GM21447 (cell line): ENCODE data around the gene NDST3.
"Not testable (repeated sequence)": the region's sequence is repeated elsewhere in the genome, so short reads cannot be mapped to it uniquely, and the experiment has no call there.

ENCODE experiments used
- ATAC-seq: cut with Tn5 transposase; IDR thresholded peaks from one replicate; pipeline ENCODE4 v1.9.1; 2021; ENCODE audit not compliant: unreplicated experiment

The NDST3 gene

DNA sequence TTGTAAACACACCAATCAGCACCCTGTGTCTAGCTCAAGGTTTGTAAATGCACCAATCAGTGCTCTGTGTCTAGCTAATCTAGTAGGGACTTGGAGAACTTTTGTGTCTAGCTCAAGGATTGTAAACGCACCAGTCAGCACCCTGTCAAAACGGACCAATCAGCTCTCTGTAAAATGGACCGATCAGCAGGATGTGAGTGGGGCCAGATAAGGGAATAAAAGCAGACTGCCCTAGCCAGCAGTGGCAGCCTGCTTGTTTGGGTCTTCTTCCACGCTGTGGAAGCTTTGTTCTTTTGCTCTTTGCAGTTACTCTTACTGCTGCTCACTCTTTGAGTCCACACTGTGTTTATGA is 231.8 kb downstream of the NDST3 start:
- ATAC-seq = not testable (repeated sequence)

DNA sequence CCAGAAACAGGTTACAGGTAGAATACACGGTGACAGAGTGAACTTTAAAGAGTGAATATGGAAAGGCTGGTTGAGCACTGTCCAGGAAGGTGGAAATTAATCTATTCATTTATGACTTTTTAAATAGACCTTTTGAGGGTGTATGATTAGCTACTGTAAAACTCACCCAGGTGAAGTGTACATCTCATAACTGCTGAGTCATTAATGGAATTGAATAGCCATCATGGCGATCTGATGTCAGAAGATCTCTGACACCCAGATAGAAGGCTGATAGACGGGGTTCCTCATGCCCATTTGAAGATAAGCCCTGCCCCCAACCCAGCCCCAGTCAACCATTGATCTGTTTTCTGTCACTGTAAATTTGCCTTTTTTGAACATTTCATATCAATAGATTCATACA is 234.5 kb downstream of the NDST3 start:
- no peak for ATAC-seq

DNA sequence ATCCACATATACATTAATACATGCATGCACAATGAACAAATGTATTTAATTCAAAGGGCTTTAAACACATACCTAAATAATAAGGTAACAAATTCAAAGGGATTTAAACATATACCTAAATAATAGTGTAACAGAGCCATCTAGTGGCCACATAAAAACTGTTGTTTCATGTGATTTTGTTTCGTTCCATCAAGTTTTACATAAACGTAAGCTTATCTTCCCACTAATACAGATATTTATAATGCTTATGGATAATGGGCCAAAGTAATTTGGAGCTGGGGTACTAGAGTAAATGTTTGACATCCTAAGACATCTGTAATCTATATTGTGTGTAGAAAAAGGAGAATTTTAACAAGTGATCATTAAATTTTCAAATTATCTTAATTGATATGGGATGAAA is 236.2 kb downstream of the NDST3 start:
- peak; percentile 56 for ATAC-seq

DNA sequence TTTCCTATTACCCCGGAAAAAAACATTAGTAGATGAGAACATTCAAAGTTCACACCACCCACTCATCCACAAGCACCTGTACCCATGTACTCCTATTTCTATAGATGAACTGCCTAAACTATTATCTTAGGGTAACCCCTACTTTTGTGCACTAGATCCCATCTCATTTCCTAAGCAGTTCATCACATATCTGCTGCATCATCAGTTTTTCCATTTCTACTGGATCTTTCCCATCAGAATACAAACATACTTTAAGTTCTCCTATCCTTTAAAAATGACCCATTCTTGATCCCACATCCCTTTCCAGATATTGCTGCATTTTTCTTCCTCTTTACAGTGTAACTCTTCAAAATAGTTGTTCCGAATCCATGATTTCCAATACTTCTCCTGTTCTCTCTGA is 237.5 kb downstream of the NDST3 start:
- ATAC-seq = no peak

DNA sequence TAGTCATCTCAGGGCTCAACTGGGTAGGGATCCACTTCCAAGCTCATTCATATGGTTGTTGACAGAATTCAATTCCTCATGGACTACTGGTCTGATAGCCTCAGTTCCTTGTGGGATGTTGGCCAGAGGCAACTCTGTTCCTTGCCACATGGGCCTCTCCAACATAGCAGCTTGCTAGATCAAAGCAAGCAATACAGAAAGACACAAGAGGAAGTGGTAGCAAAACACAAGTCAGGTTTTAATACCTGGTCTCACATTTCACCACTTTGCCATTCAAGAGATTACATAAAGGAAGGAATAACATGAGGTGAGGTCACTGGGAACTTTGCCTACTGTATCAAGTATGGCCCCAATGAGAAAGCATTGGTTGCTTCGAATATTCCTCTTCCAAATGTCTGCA is 239.4 kb downstream of the NDST3 start:
- no peak for ATAC-seq

DNA sequence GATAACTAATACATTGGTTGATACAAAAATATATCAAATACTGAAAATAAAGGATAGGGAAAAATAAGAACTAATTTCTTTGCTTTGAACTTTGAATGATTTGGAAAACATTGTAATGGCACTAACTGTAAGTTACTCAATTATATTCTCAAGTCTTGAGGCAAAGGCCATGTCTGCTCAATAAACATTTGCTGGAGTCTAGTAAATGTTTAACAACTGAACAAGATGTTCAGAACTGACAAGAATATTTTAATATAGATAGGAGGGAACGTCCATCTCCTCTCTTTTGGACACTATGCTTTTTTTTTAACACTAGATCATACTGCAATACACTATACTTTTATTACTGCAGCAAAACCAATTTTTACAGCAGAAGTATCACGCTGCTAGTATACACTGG is 242.3 kb downstream of the NDST3 start:
- no peak for ATAC-seq

DNA sequence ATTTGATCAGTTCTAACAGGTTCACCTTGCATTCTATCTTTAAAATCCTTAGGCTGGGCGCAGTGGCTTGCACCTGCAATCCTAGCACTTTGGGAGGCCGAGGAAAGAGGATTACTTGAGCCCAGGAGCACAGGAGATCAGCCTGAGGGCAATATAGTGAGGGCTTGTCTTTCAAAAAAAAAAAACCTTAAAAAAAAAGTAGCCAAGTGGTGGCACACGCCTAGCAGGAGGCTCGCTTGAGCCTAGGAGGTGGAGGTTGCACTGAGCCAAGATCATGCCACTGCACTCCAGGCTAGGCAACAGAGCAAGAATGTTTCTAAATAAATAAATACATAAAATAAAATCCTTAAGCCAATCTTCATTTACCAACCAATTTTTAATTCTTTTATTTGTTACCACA is 243.0 kb downstream of the NDST3 start:
- no peak for ATAC-seq

DNA sequence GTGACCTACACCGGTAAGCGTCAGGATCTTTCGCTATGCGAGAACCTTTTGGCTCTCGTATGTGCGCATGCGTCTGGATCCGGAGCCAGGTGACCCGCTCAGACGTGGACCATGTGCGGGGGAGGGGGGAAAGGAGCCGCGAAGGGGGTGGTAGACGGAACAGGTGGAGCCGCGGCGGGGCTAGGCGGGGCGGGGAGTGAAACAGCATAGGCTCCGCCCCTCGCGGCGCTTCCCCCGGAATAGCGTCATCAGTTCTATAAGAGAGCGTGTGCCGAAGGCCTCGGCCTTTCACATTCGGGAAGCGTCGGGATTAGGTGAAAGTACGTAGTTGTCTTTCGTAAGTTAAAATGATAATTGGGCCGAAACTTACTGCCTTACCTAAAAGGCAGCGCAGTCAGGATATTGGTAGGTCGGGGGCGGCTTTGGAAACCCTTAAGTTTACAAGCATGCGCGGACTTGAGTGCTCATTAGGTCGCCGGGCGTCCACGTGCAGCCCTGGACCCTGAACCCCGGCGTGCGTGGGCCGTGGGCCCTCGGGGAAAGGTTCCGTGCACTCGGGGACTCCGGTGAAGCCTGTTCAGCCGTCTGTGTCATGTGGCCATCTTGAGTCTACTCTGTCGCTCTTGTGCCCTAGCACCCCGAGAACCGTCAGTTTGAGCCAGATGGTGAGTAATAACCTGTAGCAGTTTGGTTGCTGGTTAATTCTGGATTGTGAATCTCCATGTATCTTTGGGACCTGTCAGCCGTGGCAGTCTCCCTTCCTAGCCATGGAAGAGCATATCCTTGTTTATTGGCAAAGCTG is 244.4 kb downstream of the NDST3 start:
- peak; percentile 84 for ATAC-seq

DNA sequence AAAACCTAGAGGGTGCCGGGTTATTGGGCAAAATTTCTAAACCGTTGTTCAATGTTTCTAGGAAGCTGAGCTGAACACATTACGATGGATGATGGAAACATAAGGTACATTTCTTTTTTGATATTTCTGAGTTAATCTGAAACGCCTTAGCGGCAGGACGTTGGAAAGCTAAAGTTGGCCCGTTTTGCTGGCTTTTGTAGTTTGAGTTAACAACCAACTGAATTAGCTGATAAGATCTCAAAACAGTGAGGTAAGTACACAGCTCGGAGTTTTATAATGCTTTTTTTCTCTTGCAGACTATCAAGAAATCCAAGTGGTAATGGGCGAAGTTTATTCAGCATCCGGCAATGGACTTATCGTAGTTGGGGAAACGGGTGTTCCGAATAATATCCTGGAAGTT is 245.0 kb downstream of the NDST3 start:
- no peak for ATAC-seq

DNA sequence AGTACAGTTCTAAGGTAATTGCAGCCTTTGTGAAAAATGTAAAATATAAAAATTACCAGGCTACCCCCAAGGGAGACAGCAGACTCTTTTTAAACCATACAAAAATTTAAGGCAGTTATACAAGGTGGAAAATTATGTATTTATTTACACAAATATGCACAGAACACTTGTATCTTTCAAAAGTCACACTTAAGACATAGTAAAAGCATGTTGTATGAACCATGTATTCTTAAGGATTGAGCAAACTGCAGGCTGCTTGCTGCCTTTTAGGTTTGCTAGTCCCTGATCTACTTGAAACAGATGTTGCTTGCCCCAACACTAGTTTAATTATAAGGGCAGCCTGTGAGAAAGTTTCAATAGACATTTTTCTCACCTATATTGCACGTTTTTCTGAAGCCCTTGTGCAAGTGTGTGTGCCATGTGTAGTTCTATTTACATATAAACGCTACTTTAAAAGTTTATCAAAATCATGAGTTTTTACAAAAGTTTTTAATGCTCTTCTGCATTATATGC is 245.7 kb downstream of the NDST3 start:
- no peak for ATAC-seq

DNA sequence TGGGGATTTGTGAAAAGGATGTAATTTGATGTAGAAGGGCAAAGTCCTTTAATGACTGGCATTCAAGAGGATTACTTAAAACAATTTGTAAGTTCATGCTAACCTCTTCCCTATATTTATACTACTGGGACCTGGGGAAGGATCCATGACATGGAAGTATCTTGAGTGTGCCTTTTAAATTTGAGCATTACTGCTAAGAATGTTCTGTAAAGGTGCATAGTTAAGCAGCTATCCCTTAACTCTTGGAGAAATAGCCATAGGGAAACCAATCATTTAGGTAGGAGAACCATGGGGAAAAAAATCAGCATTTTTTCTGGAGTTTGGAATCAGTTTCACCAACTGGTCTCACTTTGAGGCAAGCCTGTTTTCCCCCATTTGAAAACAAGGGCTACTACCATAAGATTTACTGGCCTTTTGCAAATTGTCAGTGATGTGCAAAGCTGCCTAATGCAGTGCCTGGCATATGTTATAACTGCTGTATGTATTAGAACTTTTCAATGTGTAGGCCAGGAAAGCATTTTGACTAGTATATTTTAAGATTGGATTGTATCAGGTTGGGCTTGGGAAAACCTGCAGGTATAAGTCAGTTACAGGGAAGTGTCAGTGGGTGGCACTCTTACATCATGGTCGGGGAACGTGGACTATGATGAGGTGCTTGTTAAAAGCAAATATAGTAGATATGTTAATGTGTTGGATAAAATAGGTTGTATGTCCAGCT is 246.4 kb downstream of the NDST3 start:
- peak; percentile 35 for ATAC-seq

DNA sequence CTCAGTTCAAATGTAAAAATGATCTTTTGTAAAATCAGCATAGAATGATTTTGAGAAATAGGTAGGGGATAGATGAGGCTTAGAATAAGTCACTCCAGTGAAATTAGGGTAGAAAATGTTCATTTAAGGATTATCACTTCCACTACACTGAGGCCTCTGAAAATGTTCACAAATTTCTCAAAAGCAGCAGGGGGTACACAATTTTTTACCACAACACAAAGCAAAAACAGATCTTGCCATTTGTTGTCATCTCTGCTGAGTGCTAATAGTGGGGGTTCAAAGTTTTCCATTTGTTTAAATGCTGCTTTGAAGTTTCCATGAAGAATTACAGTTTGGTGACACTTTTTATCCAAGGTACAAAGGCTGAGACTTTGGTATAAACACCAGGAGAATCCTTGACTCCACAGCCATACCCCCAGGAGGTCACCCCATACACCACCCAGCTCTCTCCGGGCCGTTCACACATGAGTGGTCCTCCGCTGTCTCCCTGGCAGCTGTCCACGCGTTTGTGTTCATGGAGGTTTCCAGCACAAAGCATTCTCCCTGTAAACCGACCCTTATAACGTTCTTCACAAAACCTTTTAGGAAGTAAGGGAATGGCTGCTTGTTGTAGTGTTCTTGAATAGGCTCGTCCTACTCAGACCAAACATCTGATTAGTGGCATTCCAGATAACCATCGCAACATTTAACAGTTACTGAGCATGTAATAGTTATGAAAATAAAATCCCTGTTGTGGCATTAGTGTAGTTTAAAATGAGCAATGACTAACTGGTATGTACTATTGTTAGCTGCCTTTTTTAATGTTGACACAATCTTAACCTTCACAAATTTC is 247.5 kb downstream of the NDST3 start:
- no peak for ATAC-seq

DNA sequence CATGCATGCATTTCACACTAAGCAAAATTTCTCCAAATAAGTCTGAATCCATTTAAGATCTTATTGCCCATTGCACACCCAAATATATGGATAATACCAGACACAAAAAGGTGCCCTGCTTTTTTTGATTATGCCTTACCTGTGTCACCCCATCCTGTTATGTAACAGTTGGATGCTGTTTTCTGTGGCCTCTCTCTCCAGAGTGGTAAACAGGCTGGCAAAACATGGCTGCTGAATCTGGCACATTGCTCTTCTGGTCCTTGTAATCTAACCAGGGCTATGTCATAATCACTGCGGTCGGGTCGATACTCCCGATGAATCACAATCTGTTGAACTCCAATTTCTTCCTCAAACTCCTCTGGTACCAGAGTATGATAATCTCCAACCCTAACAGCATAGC is 248.4 kb downstream of the NDST3 start:
- ATAC-seq = no peak

DNA sequence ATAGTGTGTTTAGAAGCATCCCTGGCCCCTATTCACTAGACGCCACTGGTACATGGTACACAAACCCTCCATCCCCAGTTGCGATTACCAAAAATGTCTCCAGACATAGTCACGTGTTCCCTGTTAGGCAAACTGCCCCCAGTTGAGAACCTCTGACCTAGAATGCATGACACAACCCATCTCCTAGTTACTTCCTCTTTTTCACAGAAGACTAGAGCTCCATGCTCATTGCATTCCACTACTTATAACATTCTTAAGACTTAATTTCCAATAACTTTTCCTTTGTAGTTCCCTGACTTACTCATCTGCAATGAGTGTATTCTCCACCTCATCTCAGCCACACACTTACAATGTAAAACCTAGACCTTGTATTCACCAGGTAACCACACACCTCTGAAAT is 249.9 kb downstream of the NDST3 start:
- ATAC-seq = peak; percentile 50

DNA sequence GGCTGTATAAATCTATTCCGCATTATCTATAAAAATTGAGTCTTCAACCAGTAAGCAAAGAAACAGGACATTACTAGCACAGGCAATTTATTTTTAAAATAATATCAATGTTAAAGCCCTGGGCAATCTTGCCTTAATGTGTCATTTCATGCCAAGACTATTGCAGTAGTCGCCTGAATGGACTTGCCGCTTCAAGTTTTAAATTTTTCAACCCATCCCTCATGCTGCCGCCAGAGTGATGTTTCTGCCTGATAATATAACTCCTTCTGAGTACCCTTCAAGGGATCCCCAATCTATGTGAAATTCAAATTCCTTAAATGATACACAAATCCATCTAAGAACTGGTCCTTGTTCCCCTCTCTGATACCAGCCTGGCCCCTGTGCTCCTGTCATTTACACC is 251.6 kb downstream of the NDST3 start:
- no peak for ATAC-seq

DNA sequence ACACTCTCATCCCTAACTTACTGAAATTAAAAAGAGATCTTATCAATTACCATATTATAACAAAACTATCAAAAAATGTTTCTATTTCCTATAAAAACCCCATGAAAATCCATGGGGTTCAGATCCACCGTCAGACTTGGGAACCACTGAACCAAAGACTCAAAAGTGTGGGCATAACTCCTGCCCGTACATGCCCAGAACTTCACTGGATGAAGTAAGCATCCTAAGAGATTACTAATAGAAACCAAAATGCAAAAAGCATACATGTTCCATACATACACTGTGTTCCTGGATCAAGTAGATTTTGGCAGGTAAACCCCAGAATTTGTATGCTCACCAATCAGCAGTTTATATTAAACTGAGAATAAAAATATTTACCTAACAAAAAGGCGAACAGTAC is 252.4 kb downstream of the NDST3 start:
- ATAC-seq = no peak

DNA sequence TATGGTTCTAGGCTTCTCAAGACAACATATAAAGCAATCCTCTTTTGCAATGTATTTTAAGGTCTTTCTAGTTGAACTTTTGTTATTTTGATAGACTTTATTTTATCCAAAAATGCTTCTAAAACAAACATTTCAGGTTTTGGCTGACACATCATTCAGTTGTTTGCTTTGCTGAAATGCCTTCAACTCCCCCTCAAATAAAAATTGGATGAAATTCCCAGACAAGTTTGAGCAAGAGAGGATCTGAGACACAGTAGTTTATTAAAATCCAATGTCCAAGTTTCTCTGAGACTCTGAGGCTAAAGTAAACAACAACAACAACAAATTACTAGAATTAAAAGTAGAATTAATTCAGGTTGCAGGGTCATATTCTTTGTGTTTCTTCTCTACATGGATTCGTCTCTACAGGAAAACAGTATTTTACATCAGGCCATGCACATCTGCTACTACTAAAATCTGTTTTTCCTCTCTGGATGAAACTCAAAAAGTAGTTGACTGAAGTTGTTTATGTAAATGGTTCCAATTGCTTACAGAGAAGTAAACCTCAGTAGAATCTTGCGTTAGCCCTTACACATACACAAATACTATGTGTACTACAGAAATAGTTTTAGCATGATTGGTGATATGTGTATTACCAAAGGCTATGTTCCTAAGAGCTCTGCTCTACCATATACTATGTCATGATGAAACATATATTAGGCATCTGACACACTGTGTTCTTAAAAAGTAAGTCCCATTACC is 253.6 kb downstream of the NDST3 start:
- no peak for ATAC-seq

DNA sequence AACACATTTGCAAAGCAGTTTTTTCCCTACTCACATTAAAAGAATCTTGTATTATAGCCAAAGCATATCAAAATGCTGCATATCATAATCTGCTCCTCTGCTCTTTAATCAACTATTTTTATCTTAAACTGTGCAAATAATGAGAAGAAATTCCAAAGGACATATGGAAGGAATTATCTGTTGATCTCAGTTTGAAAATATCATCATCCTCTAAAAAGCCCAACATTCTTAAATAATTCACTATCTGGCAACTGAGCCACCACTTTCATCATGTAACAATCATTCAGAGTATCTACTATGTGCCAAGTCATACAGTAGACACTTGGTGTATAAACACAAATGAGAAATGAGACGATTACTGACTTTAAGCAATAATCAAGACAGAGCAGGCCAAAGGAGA is 255.5 kb downstream of the NDST3 start:
- ATAC-seq = no peak

DNA sequence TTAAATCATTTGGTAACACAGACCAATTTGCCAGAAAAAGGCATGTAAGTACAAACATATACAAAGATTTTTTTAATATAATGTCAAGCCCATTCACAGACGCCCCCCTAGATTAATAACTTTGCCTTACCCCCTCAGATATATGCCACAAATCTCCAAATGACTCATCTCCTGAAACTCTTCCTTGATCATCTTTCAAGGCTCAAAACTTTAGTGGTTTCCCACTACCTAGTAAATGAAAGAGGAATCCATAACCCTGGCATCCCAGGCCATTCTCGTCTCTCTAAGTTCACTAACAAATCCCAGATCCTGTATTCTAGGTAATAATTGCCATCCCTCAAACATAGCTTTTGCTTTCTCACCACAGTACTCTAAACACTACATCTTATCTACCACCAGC is 256.7 kb downstream of the NDST3 start:
- ATAC-seq = no peak

DNA sequence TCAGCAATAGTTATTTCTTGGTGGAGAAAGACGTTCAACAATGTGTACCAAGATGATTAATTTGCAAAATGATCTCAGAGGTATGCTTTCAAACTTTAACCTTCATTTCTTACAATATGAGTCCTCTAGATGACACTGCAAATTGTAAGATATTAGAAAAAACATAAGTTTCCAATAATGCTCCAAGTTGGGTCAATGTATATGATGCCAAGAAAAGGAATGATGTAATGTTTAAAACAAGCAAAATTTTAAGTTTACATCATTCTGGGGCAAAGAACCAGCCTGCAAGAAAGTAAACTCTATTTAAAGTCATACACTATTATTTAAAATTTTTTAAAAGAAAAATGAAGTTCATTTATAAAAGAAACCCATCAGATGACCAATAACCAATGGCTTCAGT is 262.4 kb downstream of the NDST3 start:
- no peak for ATAC-seq

DNA sequence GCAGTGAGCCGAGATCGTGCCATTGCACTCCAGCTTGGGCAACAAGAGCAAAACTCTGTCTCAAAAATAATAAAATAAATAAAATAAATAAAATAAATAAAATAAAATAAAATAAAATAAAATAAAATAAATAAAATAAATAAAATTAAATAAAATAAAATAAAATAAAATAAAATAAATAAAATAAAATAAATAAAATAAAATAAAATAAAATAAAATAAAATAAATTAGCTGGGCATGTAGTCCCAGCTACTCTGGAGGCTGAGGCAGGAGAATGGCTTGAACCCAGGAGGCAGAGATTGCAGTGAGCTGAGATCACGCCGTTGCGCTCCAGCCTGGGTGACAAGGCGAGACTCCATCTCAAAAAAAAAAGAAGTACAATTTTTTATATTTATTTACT is 265.3 kb downstream of the NDST3 start:
- not testable (repeated sequence) for ATAC-seq
